Esophagus squamous epithelium (tissue), 5 donors: Measurements from ENCODE around the gene C9orf85. TPM values are rescaled to one million over a fixed set of nuclear protein-coding genes. Genes with fewer than 3 reads are reported as not detected.

Source experiments
- DNase-seq: peaks from one replicate; lab custom pipeline; 2025; lab: John Stamatoyannopoulos, UW
- H3K27ac ChIP-seq, 4 donors: fragments of 200-600 bp; sonication (generic); one replicate each; pipeline ENCODE4 v1.5.1; 2016 to 2019; ENCODE audit warnings: mild to moderate bottlenecking in 1 of 4
- H3K27me3 ChIP-seq, 4 donors: fragments of 200-600 bp; sonication (generic); 1 replicate in 3 of 4; 2 replicates in 1 of 4; pipeline versions ENCODE4 v1.5.1 to v1.6.0; 2017 to 2021; ENCODE audit warnings: antibody characterized with exemption in 1 of 4
- H3K36me3 ChIP-seq, 3 donors: fragments of 200-600 bp; sonication (generic); one replicate each; pipeline ENCODE4 v1.5.1; 2016 to 2019
- H3K4me1 ChIP-seq, 3 donors: fragments of 200-600 bp; sonication (generic); one replicate each; pipeline ENCODE4 v1.5.1; 2017 to 2019
- H3K4me3 ChIP-seq, 4 donors: fragments of 200-600 bp; sonication (generic); 1 replicate in 3 of 4; 2 replicates in 1 of 4; pipeline ENCODE4 v1.5.1; 2016 to 2019; ENCODE audit warnings: mild to moderate bottlenecking in 2 of 4, moderate library complexity in 1 of 4
- H3K9me3 ChIP-seq, 3 donors: fragments of 200-600 bp; sonication (generic); one replicate each; pipeline ENCODE4 v1.5.1; 2016 to 2019
- POLR2A ChIP-seq, 4 donors: fragments of 450-650 bp; IDR thresholded peaks; one replicate each; pipeline ENCODE4 v1.6.1; 2017; ENCODE audit warnings: antibody characterized with exemption in 4 of 4, mild to moderate bottlenecking in 4 of 4, moderate library complexity in 3 of 4
- WGBS, 2 donors: methylation state at CpG; one replicate each; pipeline ENCODE4 v1.1.5; 2018; 5-methylcytosine and 5-hydroxymethylcytosine counted together
- intact Hi-C: fragments of 100-400 bp; cut with DNase I; formaldehyde crosslinking; loops from one replicate; pipeline ENCODE4 v1.15.0; 2022
- total RNA-seq, 4 donors: library from RNA; depleted of rRNA; stranded (reverse); fragments of >200 nt; gene quantifications; one replicate each; pipeline ENCODE4 v1.1.0, GENCODE V29; 2016
- TF ChIP-seq, protein P1 (sequence below), 6 experiments: fragments of 450-650 bp in 4 of 6; fragments of 200-600 bp in 2 of 6; sonication (generic) in 2 of 6; IDR thresholded peaks; one replicate each; pipeline ENCODE4 v1.5.1; 2016 to 2019; ENCODE audit warnings: antibody characterized with exemption in 6 of 6, mild to moderate bottlenecking in 4 of 6, moderate library complexity in 4 of 6
- donor health status: DM: yes; HTN: yes; CAD: no.

The C9orf85 gene
- total RNA-seq, 4 donors from 2014 or later = 9.1 to 12.8 (median 10.4) TPM

DNA sequence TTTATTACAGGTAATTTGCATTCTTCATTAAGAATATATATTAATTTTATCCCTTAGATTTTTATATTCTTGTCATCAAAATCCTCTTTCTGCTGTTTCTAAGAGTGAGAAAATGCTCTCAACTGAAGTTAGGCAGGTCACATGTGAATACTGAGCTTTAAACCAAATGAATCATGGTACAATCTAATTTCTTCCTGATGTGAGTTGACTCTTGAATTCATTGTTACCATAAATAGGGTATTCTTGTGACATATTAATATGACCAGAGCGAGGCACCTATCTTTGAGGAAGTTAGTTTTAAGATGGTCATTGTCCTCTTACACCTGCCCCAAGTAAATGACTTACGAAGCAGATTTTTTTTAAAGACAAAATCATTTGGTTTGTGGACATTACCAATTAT lies 17.4 kb downstream of the C9orf85 start:
- peaks cover 0 to 51% (median 0%) of the 10 kb centered on the region in 3 donors for H3K4me1 ChIP-seq
- H3K9me3 ChIP-seq = no peaks in the 10 kb centered on the region
- peak overlapping the region in 3 of 4 donors; percentile 7 to 76 (median 56) for H3K27ac ChIP-seq
- no peaks in the 10 kb centered on the region for H3K36me3 ChIP-seq
- no peaks in the 10 kb centered on the region for H3K27me3 ChIP-seq
- TF ChIP-seq POLR2A (IDR thresholded peaks at IDR 0.05) = no peak
- TF ChIP-seq, protein P1, sequence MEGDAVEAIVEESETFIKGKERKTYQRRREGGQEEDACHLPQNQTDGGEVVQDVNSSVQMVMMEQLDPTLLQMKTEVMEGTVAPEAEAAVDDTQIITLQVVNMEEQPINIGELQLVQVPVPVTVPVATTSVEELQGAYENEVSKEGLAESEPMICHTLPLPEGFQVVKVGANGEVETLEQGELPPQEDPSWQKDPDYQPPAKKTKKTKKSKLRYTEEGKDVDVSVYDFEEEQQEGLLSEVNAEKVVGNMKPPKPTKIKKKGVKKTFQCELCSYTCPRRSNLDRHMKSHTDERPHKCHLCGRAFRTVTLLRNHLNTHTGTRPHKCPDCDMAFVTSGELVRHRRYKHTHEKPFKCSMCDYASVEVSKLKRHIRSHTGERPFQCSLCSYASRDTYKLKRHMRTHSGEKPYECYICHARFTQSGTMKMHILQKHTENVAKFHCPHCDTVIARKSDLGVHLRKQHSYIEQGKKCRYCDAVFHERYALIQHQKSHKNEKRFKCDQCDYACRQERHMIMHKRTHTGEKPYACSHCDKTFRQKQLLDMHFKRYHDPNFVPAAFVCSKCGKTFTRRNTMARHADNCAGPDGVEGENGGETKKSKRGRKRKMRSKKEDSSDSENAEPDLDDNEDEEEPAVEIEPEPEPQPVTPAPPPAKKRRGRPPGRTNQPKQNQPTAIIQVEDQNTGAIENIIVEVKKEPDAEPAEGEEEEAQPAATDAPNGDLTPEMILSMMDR (IDR thresholded peaks at IDR 0.05) = no peak
- WGBS, 2 donors = 70 to 81% methylated on average over 2 of the region's 2 CpGs
- intact Hi-C loops = no loop called here
- DNase-seq = no peak
- no peak overlapping the region for H3K4me3 ChIP-seq

DNA sequence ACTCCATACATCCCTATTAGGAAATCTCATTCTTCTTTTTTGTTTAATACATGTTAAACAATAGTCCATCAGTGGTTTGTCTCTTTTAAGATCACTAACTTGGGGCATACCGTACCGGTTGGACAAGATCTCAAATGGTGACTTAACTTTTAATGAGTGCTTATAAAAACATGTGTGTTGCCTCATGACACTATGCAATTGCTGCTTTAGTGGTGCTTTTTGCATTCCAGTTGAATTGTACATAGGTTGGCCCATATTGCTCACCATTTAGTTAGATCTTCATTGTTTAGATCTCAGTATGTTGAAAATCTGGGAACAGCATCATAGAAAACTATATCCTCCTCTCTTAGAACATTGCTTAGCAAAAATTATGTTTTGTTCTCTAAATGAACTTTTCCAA lies 17.8 kb downstream of the C9orf85 start:
- Histone ChIP-seq H3K4me3 (no peak overlapping the region), H3K4me1 (peaks cover 0 to 47% (median 0%) of the 10 kb centered on the region in 3 donors), H3K27me3 (no peaks in the 10 kb centered on the region), H3K27ac (peak overlapping the region in 2 of 4 donors; percentile 56 to 76), H3K9me3 (no peaks in the 10 kb centered on the region), H3K36me3 (no peaks in the 10 kb centered on the region)
- DNase-seq = no peak
- TF ChIP-seq POLR2A (IDR thresholded peaks at IDR 0.05) = no peak
- TF ChIP-seq, protein P1 (IDR thresholded peaks at IDR 0.05) = no peak
- intact Hi-C loops = no loop called here
- 46 to 52% methylated on average over 2 of the region's 2 CpGs for WGBS, 2 donors

DNA sequence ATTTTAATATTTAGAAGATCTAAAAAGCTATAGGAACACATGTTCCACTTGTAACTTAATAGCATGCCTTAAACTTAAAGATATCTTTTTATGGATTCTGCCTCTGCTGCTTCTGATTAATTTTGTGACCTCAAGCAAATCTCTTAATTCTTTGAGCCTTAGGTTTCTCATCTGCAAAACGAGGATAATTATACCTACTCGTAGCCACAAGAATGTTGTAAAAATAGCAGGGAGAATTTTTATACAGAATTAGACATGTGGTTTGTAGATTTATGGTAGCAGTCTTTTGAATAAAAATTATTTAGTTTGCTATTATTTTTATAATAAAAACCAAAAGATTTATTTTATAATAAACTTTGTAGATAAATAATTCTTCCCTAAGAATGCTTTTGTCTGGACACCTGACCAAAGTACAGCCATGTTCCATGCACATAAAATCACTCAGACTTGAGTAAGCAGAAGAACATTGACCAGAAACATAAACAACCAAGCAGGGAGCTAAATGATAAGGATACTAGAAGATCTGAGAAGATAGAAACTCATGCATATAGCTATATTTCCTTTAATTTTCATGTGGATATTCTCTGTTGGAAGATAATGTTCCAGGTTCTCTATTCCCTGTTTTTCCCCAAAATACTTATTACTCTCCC lies 18.5 kb downstream of the C9orf85 start:
- peak overlapping the region in 3 of 4 donors; percentile 17 to 76 (median 56) for H3K27ac ChIP-seq
- intact Hi-C loops = no loop called here
- WGBS, 2 donors = 59 to 69% methylated on average over 2 of the region's 2 CpGs

DNA sequence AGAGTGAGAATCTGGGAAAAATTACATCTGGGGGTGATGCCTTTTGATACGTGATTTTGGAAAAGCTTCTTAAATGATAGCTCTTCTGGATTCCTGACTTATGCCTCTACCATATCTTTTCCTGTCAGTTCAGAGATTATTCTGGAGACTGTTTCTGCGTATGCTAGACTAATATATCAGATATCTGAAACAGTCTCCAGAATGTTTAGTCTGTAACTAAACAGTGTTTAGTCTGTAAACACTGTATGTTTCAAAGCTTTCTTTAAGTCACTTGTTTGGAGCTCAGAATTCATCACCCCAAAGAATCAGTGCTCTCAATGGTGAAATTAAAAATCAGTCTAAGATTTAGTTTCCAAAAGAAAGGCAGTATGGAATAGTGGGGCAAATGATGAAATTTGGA lies 19.7 kb downstream of the C9orf85 start:
- intact Hi-C loops = no loop called here
- H3K4me3 ChIP-seq = no peak overlapping the region
- DNase-seq = no peak
- H3K4me1 ChIP-seq = peaks cover 0 to 35% (median 0%) of the 10 kb centered on the region in 3 donors
- no peak for TF ChIP-seq POLR2A (IDR thresholded peaks at IDR 0.05)
- TF ChIP-seq, protein P1 (IDR thresholded peaks at IDR 0.05) = no peak
- H3K27me3 ChIP-seq = no peaks in the 10 kb centered on the region
- H3K9me3 ChIP-seq = no peaks in the 10 kb centered on the region
- no peak overlapping the region for H3K27ac ChIP-seq
- no peaks in the 10 kb centered on the region for H3K36me3 ChIP-seq
- WGBS, 2 donors = 88 to 95% methylated on average over 2 of the region's 2 CpGs

More for the DNA sequence above, 18.5 kb downstream of the C9orf85 start:
- Histone ChIP-seq H3K36me3 (no peaks in the 10 kb centered on the region), H3K27me3 (no peaks in the 10 kb centered on the region), H3K4me1 (peaks cover 0 to 40% (median 0%) of the 10 kb centered on the region in 3 donors), H3K9me3 (no peaks in the 10 kb centered on the region), H3K4me3 (no peak overlapping the region)
- no peak for TF ChIP-seq POLR2A (IDR thresholded peaks at IDR 0.05)
- TF ChIP-seq, protein P1 (IDR thresholded peaks at IDR 0.05) = no peak
- DNase-seq = no peak

DNA sequence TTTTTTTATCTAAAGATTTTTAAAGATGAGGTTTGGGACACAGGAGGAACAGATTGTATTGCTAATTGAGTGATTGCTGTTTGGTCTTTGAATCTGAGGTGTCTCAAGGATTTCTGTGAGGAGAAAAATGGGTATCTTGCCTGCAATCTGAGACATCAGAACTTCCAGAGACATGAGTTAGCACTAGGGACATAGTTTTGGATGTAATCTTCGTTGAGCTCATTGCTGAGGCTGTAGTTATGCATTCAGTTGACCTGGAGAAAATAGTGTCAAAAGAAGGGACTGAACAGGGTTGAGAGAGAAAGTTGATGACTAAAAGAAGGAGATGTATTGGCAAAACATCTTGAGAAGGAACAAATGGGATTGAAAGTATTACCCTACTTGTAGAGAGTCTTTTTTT lies 24.6 kb downstream of the C9orf85 start:
- no peaks in the 10 kb centered on the region for H3K27me3 ChIP-seq
- H3K4me1 ChIP-seq = peaks cover 0 to 41% (median 0%) of the 10 kb centered on the region in 3 donors
- H3K36me3 ChIP-seq = no peaks in the 10 kb centered on the region
- WGBS, 2 donors = 50 to 65% methylated on average over 1 of the region's 1 CpG
- no peaks in the 10 kb centered on the region for H3K9me3 ChIP-seq
- peak overlapping the region in 3 of 4 donors; percentile 64 to 82 (median 79) for H3K27ac ChIP-seq
- no peak for DNase-seq
- intact Hi-C loops = no loop called here
- H3K4me3 ChIP-seq = no peak overlapping the region
- TF ChIP-seq, protein P1 (IDR thresholded peaks at IDR 0.05) = no peak
- no peak for TF ChIP-seq POLR2A (IDR thresholded peaks at IDR 0.05)
